ENCODE measurements around the gene ZNF133.

ZNF133 gene

DNA sequence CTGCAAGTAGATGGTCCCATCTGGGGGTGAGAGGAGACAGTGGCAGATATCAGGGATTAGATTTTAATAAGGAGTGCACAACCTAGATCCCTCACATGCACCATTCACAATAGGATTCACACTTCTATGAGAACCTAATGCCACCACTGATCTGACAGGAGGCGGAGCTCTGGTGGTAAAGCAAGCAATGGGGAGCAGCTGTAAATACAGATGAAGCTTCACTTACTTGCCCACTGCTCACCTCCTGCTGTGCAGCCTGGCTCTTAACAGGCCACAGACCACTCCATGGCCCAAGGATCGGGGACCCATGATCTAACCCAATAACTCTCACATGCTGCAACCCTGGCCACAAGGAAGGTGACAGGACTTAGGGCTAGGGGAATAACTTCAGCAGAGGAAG is 75.4 kb downstream of the ZNF133 start:
- in situ Hi-C loops (cut with HindIII; ENCODE audit: low sequenced_read_pairs): no loop called here

DNA sequence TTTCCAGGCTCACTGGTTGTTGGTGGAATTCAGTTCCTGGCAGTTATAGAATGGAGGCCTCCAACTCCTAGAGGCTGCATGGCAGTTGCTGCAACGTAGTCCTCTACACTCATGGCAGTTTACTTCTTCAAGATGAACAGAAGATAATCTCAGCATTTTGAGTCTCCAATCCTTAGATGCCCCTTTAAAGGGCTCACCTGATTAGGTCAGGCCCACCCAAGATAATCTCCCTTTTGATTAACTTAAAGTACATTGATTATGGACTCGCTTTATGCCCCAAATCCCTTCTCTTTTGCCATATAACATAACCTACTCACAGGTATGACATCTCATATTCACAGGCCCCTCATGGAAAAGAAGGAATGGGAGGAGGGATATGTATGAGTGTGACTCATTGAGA is 76.4 kb downstream of the ZNF133 start:
- no peak for DNase-seq (ENCODE audit: low read depth)
- in situ Hi-C loops (cut with HindIII; ENCODE audit: low sequenced_read_pairs): no loop called here
- TF ChIP-seq, protein P1, sequence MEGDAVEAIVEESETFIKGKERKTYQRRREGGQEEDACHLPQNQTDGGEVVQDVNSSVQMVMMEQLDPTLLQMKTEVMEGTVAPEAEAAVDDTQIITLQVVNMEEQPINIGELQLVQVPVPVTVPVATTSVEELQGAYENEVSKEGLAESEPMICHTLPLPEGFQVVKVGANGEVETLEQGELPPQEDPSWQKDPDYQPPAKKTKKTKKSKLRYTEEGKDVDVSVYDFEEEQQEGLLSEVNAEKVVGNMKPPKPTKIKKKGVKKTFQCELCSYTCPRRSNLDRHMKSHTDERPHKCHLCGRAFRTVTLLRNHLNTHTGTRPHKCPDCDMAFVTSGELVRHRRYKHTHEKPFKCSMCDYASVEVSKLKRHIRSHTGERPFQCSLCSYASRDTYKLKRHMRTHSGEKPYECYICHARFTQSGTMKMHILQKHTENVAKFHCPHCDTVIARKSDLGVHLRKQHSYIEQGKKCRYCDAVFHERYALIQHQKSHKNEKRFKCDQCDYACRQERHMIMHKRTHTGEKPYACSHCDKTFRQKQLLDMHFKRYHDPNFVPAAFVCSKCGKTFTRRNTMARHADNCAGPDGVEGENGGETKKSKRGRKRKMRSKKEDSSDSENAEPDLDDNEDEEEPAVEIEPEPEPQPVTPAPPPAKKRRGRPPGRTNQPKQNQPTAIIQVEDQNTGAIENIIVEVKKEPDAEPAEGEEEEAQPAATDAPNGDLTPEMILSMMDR (IDR thresholded peaks at IDR 0.05; ENCODE audit: low read depth, low read length, missing control alignments): no peak
- H3K4me3 ChIP-seq (ENCODE audit: low read depth, low read length): no peak overlapping the region

More for the DNA sequence above, 75.4 kb downstream of the ZNF133 start:
- no peak overlapping the region for H3K4me3 ChIP-seq (ENCODE audit: low read depth, low read length)
- TF ChIP-seq, protein P1 (IDR thresholded peaks at IDR 0.05; ENCODE audit: low read depth, low read length, missing control alignments): no peak
- DNase-seq (ENCODE audit: low read depth): no peak

Data from astrocyte of the cerebellum (primary cell).